Gastrocnemius medialis (tissue), 4 donors: ENCODE measurements around the gene NUDT14.

Experiments used
- CTCF ChIP-seq, 5 experiments: fragments of 450-650 bp in 3 of 5; fragments of 200-600 bp in 2 of 5; sonication (generic) in 2 of 5; IDR thresholded peaks in 4 of 5; conservative IDR thresholded peaks in 1 of 5; 1 replicate in 4 of 5; 2 replicates in 1 of 5; pipeline ENCODE4 v1.5.1; 2016 to 2019; ENCODE audit warnings: antibody characterized with exemption in 5 of 5, mild to moderate bottlenecking in 3 of 5, moderate library complexity in 3 of 5
- POLR2A ChIP-seq, 2 donors: fragments of 450-650 bp; IDR thresholded peaks; one replicate each; pipeline ENCODE4 v1.6.1; 2017; ENCODE audit warnings: antibody characterized with exemption in 2 of 2, mild to moderate bottlenecking in 2 of 2, moderate library complexity in 2 of 2

GRCh38 chr14:105198588-105198987 lies 17.5 kb upstream of the NUDT14 start:
- TF ChIP-seq CTCF (IDR thresholded peaks at IDR 0.05 in 4 of 5, conservative IDR thresholded peaks at IDR 0.05 in 1 of 5) (peak in 2 of 5 experiments; percentile 21 to 26), POLR2A (IDR thresholded peaks at IDR 0.05) (no peak)
